K562 (cell line): Measurements from ENCODE around the gene SAMD4A.

Experiments used
- CHD2 ChIP-seq: IDR thresholded peaks from 2 replicates; pipeline ENCODE4 v1.6.1; 2011; ENCODE audit warnings: low read depth, low read length
- FOXM1 ChIP-seq, 2 experiments: fragments of 450-650 bp in 1 of 2; sonication (generic) in 1 of 2; formaldehyde crosslinking in 1 of 2; IDR thresholded peaks; 2 replicates each; pipeline versions ENCODE4 v1.6.1 to v1.9.0; 2017 to 2022; ENCODE audit warnings: low read depth in 2 of 2, mild to moderate bottlenecking in 2 of 2, missing genetic modification reagents in 1 of 2, moderate library complexity in 1 of 2
- LARP7 ChIP-seq: fragments of 450-650 bp; IDR thresholded peaks from 2 replicates; pipeline ENCODE4 v1.6.1; 2016
- MAFK ChIP-seq: IDR thresholded peaks from 2 replicates; pipeline ENCODE4 v1.6.1; 2011; ENCODE audit warnings: low read length, improper control_type of control experiment
- POLR2A ChIP-seq: fragments of 450-650 bp; conservative IDR thresholded peaks from 2 replicates; pipeline ENCODE4 v1.6.1; 2016
- RBM22 ChIP-seq: fragments of 200-400 bp; formaldehyde crosslinking; IDR thresholded peaks from 2 replicates; pipeline ENCODE4 v1.6.1; 2018; ENCODE audit warnings: low read length, low read depth; ENCODE audit not compliant: poor library complexity, severe bottlenecking
- RBM39 ChIP-seq: fragments of 200-400 bp; formaldehyde crosslinking; optimal IDR thresholded peaks from 2 replicates; pipeline ENCODE3; 2018; ENCODE audit warnings: low read depth, low read length
- U2AF1 ChIP-seq: fragments of 200-400 bp; formaldehyde crosslinking; optimal IDR thresholded peaks from 2 replicates; pipeline ENCODE3; 2017; ENCODE audit warnings: mild to moderate bottlenecking, low read depth, low read length, moderate library complexity
- ZBTB8A ChIP-seq: fragments of 450-650 bp; IDR thresholded peaks from 2 replicates; pipeline ENCODE4 v1.6.1; 2018; ENCODE audit warnings: mild to moderate bottlenecking, moderate library complexity; ENCODE audit not compliant: partially characterized antibody
- ZKSCAN8 ChIP-seq: fragments of 200-800 bp; sonication (Bioruptor generic); IDR thresholded peaks from 2 replicates; pipeline ENCODE4 v1.6.1; 2016; ENCODE audit warnings: missing genetic modification characterization, missing compliant biosample characterization
- ZNF217 ChIP-seq: sonication (generic); formaldehyde crosslinking; IDR thresholded peaks from 2 replicates; pipeline ENCODE4 v1.8.0; 2022; ENCODE audit warnings: mild to moderate bottlenecking, missing genetic modification reagents
- ZNF354B ChIP-seq: fragments of 250-450 bp; sonication (Bioruptor Pico); IDR thresholded peaks from 2 replicates; pipeline ENCODE4 v1.4.0; 2020
- TF ChIP-seq, protein P1 (sequence below): fragments of 250-450 bp; sonication (Bioruptor Pico); IDR thresholded peaks from 2 replicates; pipeline ENCODE4 v1.4.0; 2020; ENCODE audit warnings: mild to moderate bottlenecking, moderate library complexity
- TF ChIP-seq, protein P2 (sequence below), 2 experiments: fragments of 200-800 bp in 1 of 2; sonication (Bioruptor generic) in 1 of 2; sonication (generic) in 1 of 2; formaldehyde crosslinking in 1 of 2; IDR thresholded peaks in 1 of 2; conservative IDR thresholded peaks in 1 of 2; 2 replicates each; pipeline versions ENCODE4 v1.5.0 to v1.6.1; 2016 to 2020; ENCODE audit warnings: missing compliant biosample characterization in 1 of 2, missing genetic modification characterization in 1 of 2, missing genetic modification reagents in 1 of 2

DNA sequence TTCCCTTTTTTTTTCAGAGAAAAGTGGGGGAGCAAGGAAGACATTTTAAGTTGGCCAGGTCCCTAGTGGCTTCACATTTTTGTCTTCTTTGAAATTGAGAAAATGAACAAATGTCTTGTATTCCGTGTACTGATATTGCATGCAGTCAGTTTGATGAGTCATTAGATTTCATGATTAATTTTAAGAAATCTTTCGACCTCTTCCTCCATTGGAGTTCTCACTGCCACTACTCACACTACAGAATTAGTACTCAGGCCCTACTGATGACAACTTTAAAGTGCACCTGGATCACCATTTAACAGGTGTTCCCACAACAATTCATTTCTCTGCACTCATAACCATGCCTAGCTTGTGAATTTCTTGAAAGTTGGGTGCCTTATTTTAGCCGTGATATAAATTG, 50.5 kb downstream of the SAMD4A start:
- TF ChIP-seq POLR2A (no peak), RBM39 (no peak), U2AF1 (no peak), ZNF217 (CRISPR knock-in tag) (no peak), CHD2 (no peak), ZBTB8A (no peak), FOXM1 (IDR thresholded peaks at IDR 0.05; ENCODE audit: low read depth) (no peak), FOXM1 (CRISPR knock-in tag; IDR thresholded peaks at IDR 0.05; ENCODE audit: low read depth) (no peak), LARP7 (no peak), ZNF354B (no peak), MAFK (no peak), ZKSCAN8 (CRISPR knock-in tag) (no peak), RBM22 (no peak)
- TF ChIP-seq, protein P1, sequence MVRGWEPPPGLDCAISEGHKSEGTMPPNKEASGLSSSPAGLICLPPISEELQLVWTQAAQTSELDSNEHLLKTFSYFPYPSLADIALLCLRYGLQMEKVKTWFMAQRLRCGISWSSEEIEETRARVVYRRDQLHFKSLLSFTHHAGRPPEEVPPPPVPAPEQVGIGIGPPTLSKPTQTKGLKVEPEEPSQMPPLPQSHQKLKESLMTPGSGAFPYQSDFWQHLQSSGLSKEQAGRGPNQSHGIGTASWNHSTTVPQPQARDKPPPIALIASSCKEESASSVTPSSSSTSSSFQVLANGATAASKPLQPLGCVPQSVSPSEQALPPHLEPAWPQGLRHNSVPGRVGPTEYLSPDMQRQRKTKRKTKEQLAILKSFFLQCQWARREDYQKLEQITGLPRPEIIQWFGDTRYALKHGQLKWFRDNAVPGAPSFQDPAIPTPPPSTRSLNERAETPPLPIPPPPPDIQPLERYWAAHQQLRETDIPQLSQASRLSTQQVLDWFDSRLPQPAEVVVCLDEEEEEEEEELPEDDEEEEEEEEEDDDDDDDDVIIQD (CRISPR knock-in tag) = no peak
- TF ChIP-seq, protein P2, sequence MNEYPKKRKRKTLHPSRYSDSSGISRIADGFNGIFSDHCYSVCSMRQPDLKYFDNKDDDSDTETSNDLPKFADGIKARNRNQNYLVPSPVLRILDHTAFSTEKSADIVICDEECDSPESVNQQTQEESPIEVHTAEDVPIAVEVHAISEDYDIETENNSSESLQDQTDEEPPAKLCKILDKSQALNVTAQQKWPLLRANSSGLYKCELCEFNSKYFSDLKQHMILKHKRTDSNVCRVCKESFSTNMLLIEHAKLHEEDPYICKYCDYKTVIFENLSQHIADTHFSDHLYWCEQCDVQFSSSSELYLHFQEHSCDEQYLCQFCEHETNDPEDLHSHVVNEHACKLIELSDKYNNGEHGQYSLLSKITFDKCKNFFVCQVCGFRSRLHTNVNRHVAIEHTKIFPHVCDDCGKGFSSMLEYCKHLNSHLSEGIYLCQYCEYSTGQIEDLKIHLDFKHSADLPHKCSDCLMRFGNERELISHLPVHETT (CRISPR knock-in tag; conservative IDR thresholded peaks at IDR 0.05 in 1 of 2, IDR thresholded peaks at IDR 0.05 in 1 of 2) = no peak
